GM11168 (cell line): ENCODE results near the gene FKBP5.
"Not testable (repeated sequence)": the region's sequence is repeated elsewhere in the genome, so short reads cannot be mapped to it uniquely, and the experiment has no call there.

Experiments
- in situ Hi-C: fragments of 300-500 bp; cut with MboI; formaldehyde crosslinking; loops from one replicate; pipeline ENCODE4 v1.12.0; 2022; ENCODE audit warnings: low sequenced_read_pairs; ENCODE audit not compliant: unreplicated experiment

Gene FKBP5

GRCh38 chr6:35562060-35562459 lies 126.7 kb downstream of the FKBP5 start:
- in situ Hi-C loops, result no loop called here

- in situ Hi-C loops, result no loop called here
These were observed 127.6 kb downstream of the FKBP5 start for GRCh38 chr6:35561113-35561512.

GRCh38 chr6:35558571-35558970 lies 130.1 kb downstream of the FKBP5 start:
- in situ Hi-C loops, result no loop called here

GRCh38 chr6:35557239-35557638 lies 131.5 kb downstream of the FKBP5 start:
- in situ Hi-C loops, result no loop called here

GRCh38 chr6:35554811-35555210 lies 133.9 kb downstream of the FKBP5 start:
- in situ Hi-C loops, result no loop called here

DNA sequence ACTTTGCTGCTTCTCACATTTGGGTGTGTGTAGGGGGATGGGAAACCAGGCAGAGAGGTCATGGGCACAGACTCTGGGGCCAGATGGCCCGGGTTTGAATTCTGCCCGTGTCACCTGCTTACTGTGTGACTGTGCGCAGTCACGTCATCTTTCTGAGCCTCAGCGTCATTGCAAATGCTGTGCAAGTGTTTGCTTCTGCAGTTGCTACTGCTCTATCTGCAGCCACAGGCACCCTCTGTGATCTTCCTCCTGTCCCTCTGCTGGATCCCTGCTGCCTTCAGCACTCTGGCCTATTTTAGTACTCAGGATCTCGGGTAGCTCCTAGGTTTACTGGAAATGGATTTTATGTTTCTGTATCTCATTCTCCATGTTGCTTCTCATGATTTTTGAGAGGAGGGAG lies 135.4 kb downstream of the FKBP5 start:
- in situ Hi-C loops, result no loop called here

DNA sequence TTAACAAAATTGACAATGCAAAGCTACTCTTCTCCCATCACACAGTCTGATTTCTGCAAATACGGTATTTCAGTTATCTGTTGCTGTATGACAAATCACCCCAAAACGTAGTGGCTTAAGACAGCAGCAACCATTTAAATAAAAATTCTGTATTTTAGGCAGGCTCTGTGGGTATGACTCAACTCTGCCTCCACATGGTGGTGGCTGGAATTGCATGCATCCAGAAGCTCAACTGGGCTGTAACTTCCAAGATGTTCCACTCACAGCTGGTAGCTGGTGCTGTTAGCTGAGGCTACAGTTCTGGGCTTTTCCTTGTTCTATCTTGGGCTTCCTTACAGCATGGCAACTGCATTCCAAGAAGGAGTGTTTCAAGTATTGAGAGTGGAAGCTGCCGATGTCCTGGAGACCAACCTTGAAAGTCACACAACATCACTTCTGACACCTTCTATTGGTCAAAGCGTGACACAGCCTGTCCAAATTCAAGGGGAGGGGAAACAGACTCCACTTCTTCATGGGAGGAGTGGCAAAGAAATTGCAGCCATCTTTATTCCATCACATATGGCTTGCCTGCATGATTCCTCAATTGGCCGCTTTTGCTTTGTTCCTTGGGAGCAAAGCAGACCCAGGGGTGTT lies 136.3 kb downstream of the FKBP5 start:
- in situ Hi-C loops, result no loop called here

GRCh38 chr6:35550437-35550836 lies 138.3 kb downstream of the FKBP5 start:
- in situ Hi-C loops, result no loop called here

GRCh38 chr6:35547676-35548075 lies 141.0 kb downstream of the FKBP5 start:
- in situ Hi-C loops, result no loop called here

DNA sequence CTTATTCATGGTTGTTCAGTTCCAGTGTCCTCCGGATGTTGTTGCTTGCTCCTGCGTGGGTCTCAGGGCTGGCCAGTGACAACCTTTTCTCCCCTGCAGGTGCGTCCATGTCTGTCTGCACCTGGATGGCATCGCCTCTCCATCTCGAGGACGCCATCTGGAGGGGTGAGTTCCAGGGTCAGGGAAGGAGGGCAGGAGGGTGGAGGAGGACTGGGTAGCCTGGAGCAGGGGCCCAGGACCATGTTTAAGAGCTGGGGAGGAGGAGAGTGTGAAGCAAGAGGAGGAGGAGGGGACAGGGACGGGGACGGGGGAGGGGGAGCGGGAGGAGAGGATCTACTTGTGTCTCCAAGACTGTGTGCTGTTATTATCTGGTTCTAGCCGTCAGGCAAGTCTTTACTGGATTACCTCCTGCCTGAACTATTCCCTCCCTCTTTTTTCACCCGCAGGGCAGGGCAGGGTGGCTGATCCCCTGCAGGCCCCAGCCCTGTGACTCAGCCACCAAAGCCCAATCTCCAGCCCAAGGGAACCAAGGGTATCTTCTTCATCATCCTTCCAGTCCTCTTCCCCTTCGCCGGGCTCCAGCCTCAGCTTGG lies 143.8 kb downstream of the FKBP5 start:
- in situ Hi-C loops, result no loop called here

GRCh38 chr6:35543459-35544193 lies 145.1 kb downstream of the FKBP5 start:
- in situ Hi-C loops, result no loop called here

DNA sequence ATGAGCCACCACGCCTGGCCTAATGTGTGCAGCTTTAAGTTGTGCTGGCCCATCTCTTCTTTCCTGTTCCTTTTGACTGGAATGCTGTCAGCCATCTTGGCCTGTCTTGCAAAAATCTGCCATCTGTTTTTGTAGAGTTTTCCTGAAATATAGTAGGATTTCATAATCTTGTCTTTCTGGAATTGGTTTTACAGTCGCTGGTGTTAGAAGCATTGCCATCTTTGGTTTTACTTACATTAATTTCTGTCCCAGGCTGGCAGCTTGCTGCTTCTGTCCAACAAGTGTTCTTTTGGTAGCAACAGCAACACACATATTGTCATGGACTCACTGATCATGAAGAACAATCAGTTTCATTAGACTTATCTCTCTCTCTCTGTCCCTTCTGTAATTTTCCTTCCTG lies 146.9 kb downstream of the FKBP5 start:
- in situ Hi-C loops, result no loop called here

DNA sequence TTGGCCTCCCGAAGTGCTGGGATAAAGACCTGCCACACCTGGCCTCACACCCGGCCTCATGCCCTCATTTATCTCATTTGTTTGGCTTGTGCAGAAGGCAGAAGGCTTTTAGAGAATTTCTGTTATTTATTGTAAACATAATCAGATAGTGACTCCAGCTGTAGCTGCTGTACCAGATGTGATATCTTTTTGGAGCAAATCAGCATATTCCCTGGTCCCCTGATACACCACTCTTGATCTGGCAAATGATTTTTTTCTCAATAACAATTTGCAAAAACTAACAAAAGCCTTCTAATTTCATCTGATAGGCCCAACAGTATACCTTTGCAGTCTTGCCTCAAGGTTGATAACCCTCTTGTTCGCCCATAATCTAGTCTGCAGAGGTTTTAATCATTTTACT lies 149.5 kb downstream of the FKBP5 start:
- in situ Hi-C loops, result no loop called here

GRCh38 chr6:35535847-35536246 lies 152.9 kb downstream of the FKBP5 start:
- in situ Hi-C loops, result not testable (repeated sequence)

- in situ Hi-C loops, result no loop called here
These were observed 154.1 kb downstream of the FKBP5 start for GRCh38 chr6:35534407-35535170.

DNA sequence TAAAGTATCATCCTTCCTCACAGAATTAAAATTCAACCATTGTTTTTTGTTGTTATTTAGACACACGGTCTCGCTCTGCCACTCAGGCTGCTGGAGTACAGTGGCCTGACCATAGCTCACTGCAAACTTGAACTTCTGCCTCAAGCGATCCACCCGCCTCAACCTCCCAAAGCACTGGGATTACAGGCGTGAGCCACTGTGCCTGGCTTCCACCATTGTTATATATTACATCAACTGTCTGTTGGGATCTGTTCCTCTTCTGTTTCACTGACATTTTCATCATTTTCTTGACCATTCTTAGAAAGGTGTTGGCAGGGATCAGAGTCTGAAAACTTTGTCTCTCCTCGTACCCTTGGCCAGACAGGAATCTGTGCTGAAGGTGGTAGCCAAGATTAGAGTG lies 154.7 kb downstream of the FKBP5 start:
- in situ Hi-C loops, result no loop called here

DNA sequence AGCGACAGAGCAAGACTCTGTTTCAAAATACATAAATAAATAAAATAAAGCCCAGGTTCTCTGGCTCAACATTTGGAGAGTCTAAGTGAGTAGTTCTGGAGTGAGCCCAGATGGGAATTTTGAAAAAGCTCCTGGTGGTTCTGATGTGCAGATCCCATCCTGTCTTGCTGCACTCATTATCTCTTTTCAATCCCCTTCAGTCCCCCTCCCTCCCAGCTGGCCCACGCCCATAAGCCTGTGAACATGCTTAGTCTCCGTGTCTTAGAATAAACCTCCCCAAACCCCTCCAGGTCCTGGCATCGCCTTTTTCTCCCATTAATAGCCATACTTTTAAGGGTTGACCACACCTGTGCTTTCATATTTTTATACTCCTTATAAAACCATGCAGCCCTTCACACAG lies 156.6 kb downstream of the FKBP5 start:
- in situ Hi-C loops, result no loop called here

DNA sequence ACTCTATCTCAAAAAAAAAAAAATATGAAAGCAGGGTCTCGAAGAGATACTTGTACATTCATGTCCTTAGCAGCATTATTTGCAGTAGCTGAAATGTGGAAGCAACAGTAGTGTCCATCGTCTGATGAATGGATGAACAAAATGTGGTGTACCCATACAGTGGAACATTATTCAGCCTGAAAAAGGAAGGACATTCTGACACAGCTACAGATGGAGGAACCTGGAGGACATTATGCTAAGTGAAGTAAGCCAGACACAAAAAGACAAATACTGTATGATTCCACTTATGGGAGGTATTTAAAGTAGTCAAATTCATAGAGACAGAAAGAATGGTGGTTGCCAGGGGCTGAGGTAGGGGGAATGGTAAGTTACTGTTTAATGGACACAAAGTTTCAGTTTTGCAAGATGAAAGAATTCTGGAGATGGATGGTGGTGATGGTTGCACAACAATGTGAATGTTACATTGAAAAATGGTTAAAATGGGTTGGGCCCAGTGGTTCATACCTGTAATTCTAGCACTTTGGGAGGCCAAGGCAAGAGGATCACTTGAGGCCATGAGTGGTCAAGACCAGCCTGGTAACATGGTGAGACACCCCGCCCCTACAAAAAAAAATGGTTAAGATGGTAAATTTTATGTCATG lies 164.2 kb downstream of the FKBP5 start:
- in situ Hi-C loops, result no loop called here
